K562 (cell line): ENCODE measurements around the gene SRPRA. TPM values are rescaled to one million over a fixed set of nuclear protein-coding genes. Genes with fewer than 3 reads are reported as not detected.

Experiments used
- CBX1 ChIP-seq: sonication (generic); IDR thresholded peaks from 2 replicates; pipeline ENCODE4 v1.6.1; 2016; ENCODE audit warnings: antibody characterized with exemption, low read depth, mild to moderate bottlenecking
- FOXJ2 ChIP-seq: fragments of 200-800 bp; sonication (Bioruptor generic); IDR thresholded peaks from 2 replicates; pipeline ENCODE4 v1.6.1; 2016; ENCODE audit warnings: missing genetic modification characterization, missing compliant biosample characterization
- GABPA ChIP-seq: fragments of 200-800 bp; sonication (Bioruptor generic); conservative IDR thresholded peaks from 2 replicates; pipeline ENCODE4 v1.6.1; 2016; ENCODE audit warnings: low read depth, missing genetic modification characterization, missing compliant biosample characterization
- ILK ChIP-seq: fragments of 450-650 bp; IDR thresholded peaks from 2 replicates; pipeline ENCODE4 v1.6.1; 2016; ENCODE audit warnings: missing genetic modification characterization, low read depth, mild to moderate bottlenecking, missing compliant biosample characterization, moderate library complexity, borderline replicate concordance
- KLF10 ChIP-seq: fragments of 250-450 bp; sonication (Bioruptor Pico); IDR thresholded peaks from 2 replicates; pipeline ENCODE4 v1.6.1; 2021; ENCODE audit warnings: matching md5 sums
- NR4A1 ChIP-seq, 2 experiments: fragments of 250-450 bp in 1 of 2; fragments of 450-650 bp in 1 of 2; sonication (Bioruptor Pico) in 1 of 2; IDR thresholded peaks; 2 replicates each; pipeline versions ENCODE4 v1.4.0 to v1.6.1; 2016 to 2020; ENCODE audit warnings: mild to moderate bottlenecking in 2 of 2, missing compliant biosample characterization in 1 of 2, missing genetic modification characterization in 1 of 2, moderate library complexity in 1 of 2
- ZNF133 ChIP-seq: fragments of 250-450 bp; sonication (Bioruptor Pico); IDR thresholded peaks from 2 replicates; pipeline ENCODE4 v1.4.0; 2020; ENCODE audit warnings: mild to moderate bottlenecking
- polyA plus RNA-seq, 8 experiments: library from polyadenylated mRNA; depleted of rRNA in 4 of 8; stranded (reverse) in 5 of 8; unstranded in 3 of 8; fragments of >200 nt; fragmentation: Nextera tagmentation in 2 of 8; fragmentation: Illumina TruSeq in 1 of 8; extraction: Ambion mirVana in 2 of 8; extraction: Trizol in 1 of 8; gene quantifications; 2 replicates each; pipeline versions ENCODE4 v1.2.1 to v1.2.3, GENCODE V29; 2011 to 2014; ENCODE audit warnings: inconsistent platforms in 1 of 8, missing spikeins in 1 of 8
- total RNA-seq, 7 experiments: library from RNA; depleted of rRNA in 6 of 7; stranded (reverse); fragments of >200 nt in 6 of 7; fragmentation: Illumina TruSeq in 2 of 7; extraction: Trizol in 2 of 7; gene quantifications; 2 replicates each; pipeline versions ENCODE4 v1.2.1 to v1.2.3, GENCODE V29; 2011 to 2021; ENCODE audit warnings: low replicate concordance in 1 of 7
- TF ChIP-seq, protein P1 (sequence below): fragments of 450-650 bp; formaldehyde crosslinking; conservative IDR thresholded peaks from 2 replicates; pipeline ENCODE4 v1.4.0; 2022; ENCODE audit warnings: mild to moderate bottlenecking, missing genetic modification characterization
- TF ChIP-seq, protein P2 (sequence below): fragments of 450-650 bp; IDR thresholded peaks from 2 replicates; pipeline ENCODE4 v1.7.1; 2018; ENCODE audit warnings: mild to moderate bottlenecking, low read depth; ENCODE audit not compliant: partially characterized antibody
- TF ChIP-seq, protein P3 (sequence below), 2 experiments: fragments of 450-650 bp; IDR thresholded peaks; 2 replicates each; pipeline ENCODE4 v1.6.1; 2016; ENCODE audit warnings: mild to moderate bottlenecking in 2 of 2, borderline replicate concordance in 1 of 2, low read depth in 1 of 2, moderate library complexity in 1 of 2
- TF ChIP-seq, protein P4 (sequence below), 2 experiments: fragments of 450-650 bp; conservative IDR thresholded peaks; 2 replicates each; pipeline ENCODE4 v1.6.1; 2017; ENCODE audit warnings: mild to moderate bottlenecking in 2 of 2, moderate library complexity in 2 of 2

SRPRA gene
- total and polyA plus RNA-seq, 9 of the 15 experiments (the other 6 are each of a cell fraction or from before 2014, with no cell fraction given), result 33.5 to 124 (median 80.0) TPM

DNA sequence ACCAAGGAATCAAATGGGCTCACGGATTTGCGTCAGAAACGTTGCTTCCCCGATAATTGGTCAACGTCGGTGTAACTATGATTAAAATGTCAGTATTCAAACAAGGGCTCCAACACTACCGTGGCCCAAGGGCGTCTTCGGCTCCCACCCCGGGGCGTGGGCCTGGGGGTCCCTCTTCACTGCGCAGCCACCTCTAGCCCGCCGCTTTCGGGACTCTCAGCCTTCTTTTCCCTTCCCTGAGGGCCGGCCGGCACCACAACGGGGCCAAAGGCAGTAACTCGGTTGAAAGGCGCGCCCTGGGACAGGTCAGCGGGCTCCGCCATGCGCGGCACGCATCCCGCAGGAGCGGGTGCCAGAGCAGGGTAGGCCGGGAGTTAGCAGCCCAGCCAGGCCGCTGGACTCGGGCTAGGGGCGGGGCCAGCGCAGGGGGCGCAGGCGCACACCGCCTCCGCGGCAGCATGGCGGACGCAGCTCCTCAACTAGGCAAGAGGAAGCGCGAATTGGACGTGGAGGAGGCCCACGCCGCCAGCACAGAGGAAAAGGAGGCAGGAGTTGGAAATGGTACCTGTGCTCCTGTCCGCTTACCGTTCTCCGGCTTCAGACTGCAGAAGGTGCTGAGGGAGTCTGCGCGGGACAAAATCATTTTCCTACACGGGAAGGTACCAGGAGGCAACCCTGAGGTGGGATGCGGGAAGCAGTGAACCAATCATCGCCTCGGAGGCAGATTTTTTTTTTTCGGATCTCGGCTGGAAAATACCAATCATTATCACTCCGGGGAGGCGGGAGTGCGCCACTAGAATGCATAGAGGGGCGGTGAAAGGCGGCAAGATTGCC lies 35.1 kb upstream of the SRPRA start, which contains the start of gene DCPS (continued):
- peak; percentile 85; the same call in 1 of the 2 replicates for TF ChIP-seq CBX1
- no peak for TF ChIP-seq ZNF133 (CRISPR knock-in tag)
- TF ChIP-seq, protein P1, sequence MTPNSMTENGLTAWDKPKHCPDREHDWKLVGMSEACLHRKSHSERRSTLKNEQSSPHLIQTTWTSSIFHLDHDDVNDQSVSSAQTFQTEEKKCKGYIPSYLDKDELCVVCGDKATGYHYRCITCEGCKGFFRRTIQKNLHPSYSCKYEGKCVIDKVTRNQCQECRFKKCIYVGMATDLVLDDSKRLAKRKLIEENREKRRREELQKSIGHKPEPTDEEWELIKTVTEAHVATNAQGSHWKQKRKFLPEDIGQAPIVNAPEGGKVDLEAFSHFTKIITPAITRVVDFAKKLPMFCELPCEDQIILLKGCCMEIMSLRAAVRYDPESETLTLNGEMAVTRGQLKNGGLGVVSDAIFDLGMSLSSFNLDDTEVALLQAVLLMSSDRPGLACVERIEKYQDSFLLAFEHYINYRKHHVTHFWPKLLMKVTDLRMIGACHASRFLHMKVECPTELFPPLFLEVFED (CRISPR knock-in tag), result no peak
- TF ChIP-seq, protein P2, sequence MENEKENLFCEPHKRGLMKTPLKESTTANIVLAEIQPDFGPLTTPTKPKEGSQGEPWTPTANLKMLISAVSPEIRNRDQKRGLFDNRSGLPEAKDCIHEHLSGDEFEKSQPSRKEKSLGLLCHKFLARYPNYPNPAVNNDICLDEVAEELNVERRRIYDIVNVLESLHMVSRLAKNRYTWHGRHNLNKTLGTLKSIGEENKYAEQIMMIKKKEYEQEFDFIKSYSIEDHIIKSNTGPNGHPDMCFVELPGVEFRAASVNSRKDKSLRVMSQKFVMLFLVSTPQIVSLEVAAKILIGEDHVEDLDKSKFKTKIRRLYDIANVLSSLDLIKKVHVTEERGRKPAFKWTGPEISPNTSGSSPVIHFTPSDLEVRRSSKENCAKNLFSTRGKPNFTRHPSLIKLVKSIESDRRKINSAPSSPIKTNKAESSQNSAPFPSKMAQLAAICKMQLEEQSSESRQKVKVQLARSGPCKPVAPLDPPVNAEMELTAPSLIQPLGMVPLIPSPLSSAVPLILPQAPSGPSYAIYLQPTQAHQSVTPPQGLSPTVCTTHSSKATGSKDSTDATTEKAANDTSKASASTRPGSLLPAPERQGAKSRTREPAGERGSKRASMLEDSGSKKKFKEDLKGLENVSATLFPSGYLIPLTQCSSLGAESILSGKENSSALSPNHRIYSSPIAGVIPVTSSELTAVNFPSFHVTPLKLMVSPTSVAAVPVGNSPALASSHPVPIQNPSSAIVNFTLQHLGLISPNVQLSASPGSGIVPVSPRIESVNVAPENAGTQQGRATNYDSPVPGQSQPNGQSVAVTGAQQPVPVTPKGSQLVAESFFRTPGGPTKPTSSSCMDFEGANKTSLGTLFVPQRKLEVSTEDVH, result no peak
- TF ChIP-seq GABPA, result no peak
- no peak for TF ChIP-seq NR4A1 (CRISPR knock-in tag; IDR thresholded peaks at IDR 0.05)
- peak; percentile 76 for TF ChIP-seq NR4A1 (tag; IDR thresholded peaks at IDR 0.05)
- no peak for TF ChIP-seq KLF10
- TF ChIP-seq, protein P3, sequence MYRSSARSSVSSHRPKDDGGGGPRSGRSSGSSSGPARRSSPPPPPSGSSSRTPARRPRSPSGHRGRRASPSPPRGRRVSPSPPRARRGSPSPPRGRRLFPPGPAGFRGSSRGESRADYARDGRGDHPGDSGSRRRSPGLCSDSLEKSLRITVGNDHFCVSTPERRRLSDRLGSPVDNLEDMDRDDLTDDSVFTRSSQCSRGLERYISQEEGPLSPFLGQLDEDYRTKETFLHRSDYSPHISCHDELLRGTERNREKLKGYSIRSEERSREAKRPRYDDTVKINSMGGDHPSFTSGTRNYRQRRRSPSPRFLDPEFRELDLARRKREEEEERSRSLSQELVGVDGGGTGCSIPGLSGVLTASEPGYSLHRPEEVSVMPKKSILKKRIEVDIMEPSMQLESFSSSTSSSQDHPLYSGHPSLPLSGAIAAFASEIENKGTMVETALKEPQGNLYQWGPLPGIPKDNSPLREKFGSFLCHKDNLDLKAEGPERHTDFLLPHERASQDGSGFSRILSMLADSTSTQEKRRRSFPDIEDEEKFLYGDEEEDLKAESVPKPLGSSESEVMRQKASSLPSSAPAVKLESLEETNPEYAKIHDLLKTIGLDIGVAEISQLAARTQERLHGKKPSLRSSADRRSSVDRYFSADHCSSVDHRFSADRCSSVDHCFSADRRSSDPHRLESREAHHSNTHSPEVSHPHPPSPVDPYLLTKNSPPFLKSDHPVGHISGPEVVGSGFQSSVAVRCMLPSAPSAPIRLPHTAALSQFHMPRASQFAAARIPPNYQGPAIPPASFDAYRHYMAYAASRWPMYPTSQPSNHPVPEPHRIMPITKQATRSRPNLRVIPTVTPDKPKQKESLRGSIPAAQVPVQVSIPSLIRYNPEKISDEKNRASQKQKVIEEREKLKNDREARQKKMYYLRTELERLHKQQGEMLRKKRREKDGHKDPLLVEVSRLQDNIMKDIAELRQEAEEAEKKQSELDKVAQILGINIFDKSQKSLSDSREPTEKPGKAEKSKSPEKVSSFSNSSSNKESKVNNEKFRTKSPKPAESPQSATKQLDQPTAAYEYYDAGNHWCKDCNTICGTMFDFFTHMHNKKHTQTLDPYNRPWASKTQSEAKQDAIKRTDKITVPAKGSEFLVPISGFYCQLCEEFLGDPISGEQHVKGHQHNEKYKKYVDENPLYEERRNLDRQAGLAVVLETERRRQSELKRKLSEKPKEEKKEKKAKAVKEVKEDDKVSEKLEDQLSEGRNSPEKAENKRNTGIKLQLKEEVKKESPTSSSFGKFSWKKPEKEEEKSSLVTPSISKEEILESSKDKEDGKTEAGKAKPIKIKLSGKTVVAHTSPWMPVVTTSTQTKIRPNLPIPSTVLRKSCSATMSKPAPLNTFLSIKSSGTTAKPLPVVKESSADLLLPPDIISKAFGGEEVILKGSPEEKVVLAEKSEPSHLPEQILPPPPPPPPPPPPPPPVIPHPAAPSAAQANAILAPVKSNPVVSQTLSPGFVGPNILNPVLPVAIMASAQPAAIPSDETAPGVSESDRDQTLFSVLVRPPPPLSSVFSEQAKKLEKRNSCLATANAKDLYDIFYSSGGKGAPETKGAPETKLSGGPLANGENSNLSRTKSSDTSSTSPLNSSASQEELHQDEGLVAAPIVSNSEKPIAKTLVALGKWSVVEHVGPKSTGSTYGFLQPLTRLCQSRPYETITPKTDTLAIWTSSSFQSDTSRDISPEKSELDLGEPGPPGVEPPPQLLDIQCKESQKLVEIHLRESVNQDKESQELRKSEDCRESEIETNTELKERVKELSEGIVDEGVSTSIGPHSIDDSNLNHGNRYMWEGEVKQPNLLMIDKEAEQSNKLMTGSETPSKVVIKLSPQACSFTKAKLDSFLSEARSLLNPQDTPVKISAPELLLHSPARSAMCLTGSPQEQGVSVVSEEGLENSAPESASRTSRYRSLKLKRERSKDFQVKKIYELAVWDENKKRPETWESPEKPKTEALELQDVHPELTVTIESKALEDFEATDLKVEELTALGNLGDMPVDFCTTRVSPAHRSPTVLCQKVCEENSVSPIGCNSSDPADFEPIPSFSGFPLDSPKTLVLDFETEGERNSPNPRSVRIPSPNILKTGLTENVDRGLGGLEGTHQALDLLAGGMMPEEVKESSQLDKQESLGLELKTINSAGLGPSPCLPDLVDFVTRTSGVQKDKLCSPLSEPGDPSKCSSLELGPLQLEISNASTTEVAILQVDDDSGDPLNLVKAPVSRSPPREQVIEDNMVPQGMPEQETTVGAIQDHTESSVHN (IDR thresholded peaks at IDR 0.05; ENCODE audit: borderline replicate concordance in 1 of 2, low read depth in 1 of 2), result no peak
- TF ChIP-seq, protein P4, sequence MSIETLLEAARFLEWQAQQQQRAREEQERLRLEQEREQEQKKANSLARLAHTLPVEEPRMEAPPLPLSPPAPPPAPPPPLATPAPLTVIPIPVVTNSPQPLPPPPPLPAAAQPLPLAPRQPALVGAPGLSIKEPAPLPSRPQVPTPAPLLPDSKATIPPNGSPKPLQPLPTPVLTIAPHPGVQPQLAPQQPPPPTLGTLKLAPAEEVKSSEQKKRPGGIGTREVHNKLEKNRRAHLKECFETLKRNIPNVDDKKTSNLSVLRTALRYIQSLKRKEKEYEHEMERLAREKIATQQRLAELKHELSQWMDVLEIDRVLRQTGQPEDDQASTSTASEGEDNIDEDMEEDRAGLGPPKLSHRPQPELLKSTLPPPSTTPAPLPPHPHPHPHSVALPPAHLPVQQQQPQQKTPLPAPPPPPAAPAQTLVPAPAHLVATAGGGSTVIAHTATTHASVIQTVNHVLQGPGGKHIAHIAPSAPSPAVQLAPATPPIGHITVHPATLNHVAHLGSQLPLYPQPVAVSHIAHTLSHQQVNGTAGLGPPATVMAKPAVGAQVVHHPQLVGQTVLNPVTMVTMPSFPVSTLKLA (conservative IDR thresholded peaks at IDR 0.05), result peak; percentile 66 to 80
- TF ChIP-seq FOXJ2 (tag), result no peak
- no peak for TF ChIP-seq ILK
